Smooth muscle cell (in vitro differentiated cells): ENCODE measurements around the gene ACSF2. TPM values are rescaled to one million over a fixed set of nuclear protein-coding genes. Genes with fewer than 3 reads are reported as not detected.

Experiments used
- DNase-seq: peaks from one replicate; lab custom pipeline; 2025; ENCODE audit not compliant: unreplicated experiment; lab: John Stamatoyannopoulos, UW
- H2AFZ ChIP-seq: fragments of 200-600 bp; sonication (generic); 2 replicates; pipeline ENCODE4 v1.6.0; 2016; ENCODE audit warnings: antibody characterized with exemption, low read depth, mild to moderate bottlenecking
- H3F3A ChIP-seq: fragments of 200-600 bp; sonication (generic); 2 replicates; pipeline ENCODE4 v1.6.0; 2017; ENCODE audit warnings: antibody characterized with exemption, low read depth
- H3K27ac ChIP-seq: fragments of 200-600 bp; sonication (generic); 2 replicates; pipeline ENCODE4 v1.5.1; 2016; ENCODE audit warnings: low read depth, mild to moderate bottlenecking
- H3K27me3 ChIP-seq: fragments of 200-600 bp; sonication (generic); 2 replicates; pipeline ENCODE4 v1.6.1; 2016; ENCODE audit warnings: low read depth, mild to moderate bottlenecking
- H3K36me3 ChIP-seq: fragments of 200-600 bp; sonication (generic); 2 replicates; pipeline ENCODE4 v1.5.1; 2016; ENCODE audit warnings: low read depth
- H3K4me1 ChIP-seq: fragments of 200-600 bp; sonication (generic); 2 replicates; pipeline ENCODE4 v1.5.1; 2016; ENCODE audit warnings: low read depth
- H3K4me2 ChIP-seq: fragments of 200-600 bp; sonication (generic); 2 replicates; pipeline ENCODE4 v1.6.0; 2016; ENCODE audit warnings: mild to moderate bottlenecking
- H3K4me3 ChIP-seq: fragments of 200-600 bp; sonication (generic); 2 replicates; pipeline ENCODE4 v1.5.1; 2016; ENCODE audit warnings: mild to moderate bottlenecking
- H3K79me2 ChIP-seq: fragments of 200-600 bp; sonication (generic); 2 replicates; pipeline ENCODE4 v1.6.0; 2016; ENCODE audit warnings: low read depth, mild to moderate bottlenecking
- H3K9ac ChIP-seq: fragments of 200-600 bp; sonication (generic); 2 replicates; pipeline ENCODE4 v1.6.0; 2016; ENCODE audit warnings: low read depth
- H3K9me3 ChIP-seq: fragments of 200-600 bp; sonication (generic); replicated peaks from 2 replicates; pipeline ENCODE4 v1.5.1; 2016; ENCODE audit warnings: low read depth
- H4K20me1 ChIP-seq: fragments of 200-600 bp; sonication (generic); 2 replicates; pipeline ENCODE4 v1.6.0; 2016; ENCODE audit warnings: low read depth
- CTCF ChIP-seq: fragments of 200-600 bp; sonication (generic); IDR thresholded peaks from 2 replicates; pipeline ENCODE4 v1.5.1; 2017; ENCODE audit warnings: borderline replicate concordance, mild to moderate bottlenecking, antibody characterized with exemption; ENCODE audit not compliant: insufficient read depth, poor library complexity, severe bottlenecking
- WGBS: methylation state at CpG from one replicate; pipeline ENCODE4 v1.1.7; 2016; ENCODE audit warnings: low lambda C conversion rate; 5-methylcytosine and 5-hydroxymethylcytosine counted together
- polyA plus RNA-seq: library from polyadenylated mRNA; unstranded; fragments of >200 nt; fragmentation: Nextera tagmentation; extraction: Ambion mirVana; gene quantifications from 2 replicates; pipeline ENCODE4 v1.2.1, GENCODE V29; 2016
- total RNA-seq: library from RNA; depleted of rRNA; stranded (reverse); fragments of >200 nt; gene quantifications from 2 replicates; pipeline ENCODE4 v1.2.3, GENCODE V29; 2014

Gene ACSF2
- total and polyA plus RNA-seq, 2 experiments from 2014 or later: 13.7 to 16.8 TPM

GRCh38 chr17:50520483-50520882 lies 94.5 kb downstream of the ACSF2 start:
- Histone ChIP-seq H3K9ac (no peak overlapping the region), H3F3A (no peaks in the 10 kb centered on the region), H3K4me2 (no peak overlapping the region), H4K20me1 (no peaks in the 10 kb centered on the region), H3K27ac (no peak overlapping the region), H3K4me3 (no peak overlapping the region), H2AFZ (no peak overlapping the region), H3K27me3 (no peaks in the 10 kb centered on the region), H3K79me2 (no peaks in the 10 kb centered on the region), H3K4me1 (no peaks in the 10 kb centered on the region), H3K36me3 (no peaks in the 10 kb centered on the region), H3K9me3 (no peaks in the 10 kb centered on the region)
- no peak for DNase-seq
- no peak for TF ChIP-seq CTCF
- WGBS: 84% methylated on average over 2 of the region's 2 CpGs

- H3K4me2 ChIP-seq: no peak overlapping the region
- no peak overlapping the region for H3K27ac ChIP-seq
- no peak for TF ChIP-seq CTCF
- DNase-seq: no peak
- no peaks in the 10 kb centered on the region for H3F3A ChIP-seq
- no peak overlapping the region for H3K9ac ChIP-seq
- H2AFZ ChIP-seq: no peak overlapping the region
- H3K9me3 ChIP-seq: no peaks in the 10 kb centered on the region
- H4K20me1 ChIP-seq: no peaks in the 10 kb centered on the region
- 90% methylated on average over 2 of the region's 2 CpGs for WGBS
- H3K4me3 ChIP-seq: no peak overlapping the region
- H3K27me3 ChIP-seq: no peaks in the 10 kb centered on the region
- no peaks in the 10 kb centered on the region for H3K36me3 ChIP-seq
- no peaks in the 10 kb centered on the region for H3K4me1 ChIP-seq
- no peaks in the 10 kb centered on the region for H3K79me2 ChIP-seq
These were observed 95.5 kb downstream of the ACSF2 start for GRCh38 chr17:50521514-50521913.

GRCh38 chr17:50522766-50523165 lies 96.7 kb downstream of the ACSF2 start:
- H3K36me3 ChIP-seq: no peaks in the 10 kb centered on the region
- H3K4me1 ChIP-seq: no peaks in the 10 kb centered on the region
- H3K9me3 ChIP-seq: no peaks in the 10 kb centered on the region
- no peaks in the 10 kb centered on the region for H3F3A ChIP-seq
- H3K79me2 ChIP-seq: no peaks in the 10 kb centered on the region
- H3K9ac ChIP-seq: no peak overlapping the region
- no peak overlapping the region for H3K4me3 ChIP-seq
- H3K27ac ChIP-seq: no peak overlapping the region
- DNase-seq: no peak
- H3K27me3 ChIP-seq: no peaks in the 10 kb centered on the region
- 91% methylated on average over 10 of the region's 10 CpGs for WGBS
- no peak for TF ChIP-seq CTCF
- no peaks in the 10 kb centered on the region for H4K20me1 ChIP-seq
- no peak overlapping the region for H2AFZ ChIP-seq
- no peak overlapping the region for H3K4me2 ChIP-seq

GRCh38 chr17:50523208-50523607 lies 97.2 kb downstream of the ACSF2 start:
- no peak for TF ChIP-seq CTCF
- H3K27me3 ChIP-seq: no peaks in the 10 kb centered on the region
- WGBS: 60% methylated on average over 2 of the region's 2 CpGs
- no peaks in the 10 kb centered on the region for H3K36me3 ChIP-seq
- no peak overlapping the region for H3K4me2 ChIP-seq
- no peak for DNase-seq
- H3K4me1 ChIP-seq: no peaks in the 10 kb centered on the region
- no peaks in the 10 kb centered on the region for H4K20me1 ChIP-seq
- no peak overlapping the region for H3K4me3 ChIP-seq
- H3K9me3 ChIP-seq: no peaks in the 10 kb centered on the region
- H3K9ac ChIP-seq: no peak overlapping the region
- no peak overlapping the region for H2AFZ ChIP-seq
- no peaks in the 10 kb centered on the region for H3K79me2 ChIP-seq
- H3F3A ChIP-seq: no peaks in the 10 kb centered on the region
- H3K27ac ChIP-seq: no peak overlapping the region
